NCI-H2029 treated with DMSO at 0.1 percent for 48 hours (cell line): Measurements from ENCODE around the gene EXT2.

ENCODE experiments used
- DNase-seq: peaks from one replicate; lab custom pipeline; 2025; lab: John Stamatoyannopoulos, UW

EXT2 gene

DNA sequence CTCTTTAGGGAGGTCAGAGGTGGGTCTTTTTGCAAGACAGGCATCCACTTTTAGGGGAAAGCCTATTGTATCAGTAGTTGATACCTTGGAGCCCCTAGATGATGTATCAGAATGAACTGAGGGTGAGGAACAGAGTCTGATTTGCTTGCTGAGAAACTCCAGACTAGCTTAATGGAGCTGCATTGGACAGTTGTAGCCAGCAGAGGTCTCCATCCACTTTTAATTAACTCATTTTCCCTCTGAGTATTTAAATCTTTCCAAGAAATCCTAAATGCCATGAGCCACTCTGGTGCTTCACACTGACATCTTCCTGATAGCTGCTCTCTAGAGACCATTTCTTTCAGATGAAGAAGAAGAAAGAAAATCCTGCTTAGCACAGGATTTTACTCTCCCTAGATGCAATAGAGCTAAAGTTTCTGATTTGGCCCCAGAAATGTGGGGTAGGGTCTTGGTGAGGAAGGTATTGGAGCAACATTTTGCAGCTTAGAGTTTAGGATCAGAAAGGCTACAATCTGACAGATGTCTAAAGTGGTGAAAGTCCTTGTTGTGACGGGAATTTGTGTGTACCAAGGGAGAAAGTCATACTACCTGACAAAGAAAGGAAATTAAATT, 38.0 kb downstream of the EXT2 start:
- peak; percentile 2 for DNase-seq

DNA sequence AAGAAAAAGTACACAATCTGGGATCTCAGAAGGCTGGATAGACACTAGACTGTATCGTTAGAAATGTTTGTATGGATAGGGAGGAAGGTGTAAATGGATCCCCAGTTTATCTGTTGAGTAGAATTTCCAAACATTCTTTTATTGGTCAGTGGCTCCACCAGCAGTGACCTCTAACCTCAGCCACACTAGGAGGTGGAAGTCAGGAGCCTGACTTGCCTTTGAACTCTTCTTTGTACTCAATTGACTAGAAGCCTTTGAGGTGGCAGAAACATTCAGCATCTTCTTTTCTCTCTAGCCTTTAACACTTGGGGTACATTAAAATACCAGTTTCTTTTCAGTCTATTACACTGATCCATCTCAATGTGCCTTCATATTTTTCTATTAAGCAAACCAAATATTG, 39.1 kb downstream of the EXT2 start:
- no peak for DNase-seq

DNA sequence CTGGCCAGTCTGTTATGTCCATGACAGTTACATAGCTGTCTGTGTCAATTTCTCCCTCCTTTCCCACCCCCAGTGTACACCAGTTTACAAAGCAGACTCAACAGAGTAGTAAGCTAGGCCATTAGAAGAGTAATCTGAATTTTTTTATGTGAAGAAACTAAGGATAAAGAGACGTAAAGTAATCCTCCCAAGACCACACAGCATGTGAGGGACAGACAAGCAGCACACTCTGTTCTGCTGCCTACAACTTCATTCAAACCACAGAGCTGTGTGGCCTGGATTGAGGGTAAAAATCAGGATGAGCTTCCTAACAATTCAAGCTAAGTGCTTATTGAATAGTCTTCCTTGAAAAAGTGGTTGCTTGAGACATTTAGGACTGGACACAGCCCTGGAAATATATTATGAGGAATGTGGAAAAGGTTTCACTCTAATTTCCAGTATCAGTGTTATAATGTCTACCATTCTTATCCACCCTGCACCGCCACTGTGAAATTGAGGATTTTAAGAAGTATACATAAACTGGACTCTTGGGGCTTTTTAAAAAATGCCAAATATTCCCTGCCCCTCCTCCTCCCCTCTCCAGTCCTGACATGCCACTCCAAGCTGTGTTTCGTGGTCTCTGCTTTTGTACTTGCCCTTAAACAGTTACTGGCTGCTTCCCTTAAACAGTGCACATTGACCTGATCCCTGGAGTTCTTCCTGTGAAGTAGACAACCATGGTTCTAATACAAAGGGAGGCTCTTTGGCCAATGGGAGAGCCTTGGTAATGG, 40.9 kb downstream of the EXT2 start:
- DNase-seq, result no peak

DNA sequence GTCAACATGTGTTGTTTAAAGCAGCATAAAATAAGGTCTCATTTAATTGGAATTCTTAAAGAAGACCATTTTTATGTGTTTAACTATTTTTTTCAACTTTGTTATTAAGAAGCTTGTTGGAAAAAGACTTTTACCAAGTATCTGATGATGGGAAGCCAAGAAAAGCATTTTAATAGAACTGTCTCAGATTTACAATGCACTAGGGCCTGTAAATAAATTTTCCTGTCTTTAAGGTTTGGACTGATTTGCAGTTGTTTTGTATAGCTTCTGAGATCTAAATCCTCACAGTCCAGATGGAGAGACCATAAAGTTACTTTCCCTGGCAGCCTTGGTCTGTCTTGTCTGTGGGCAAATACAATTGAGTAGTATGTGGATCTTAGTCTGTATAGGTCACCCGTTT, 41.6 kb downstream of the EXT2 start:
- DNase-seq, result no peak

DNA sequence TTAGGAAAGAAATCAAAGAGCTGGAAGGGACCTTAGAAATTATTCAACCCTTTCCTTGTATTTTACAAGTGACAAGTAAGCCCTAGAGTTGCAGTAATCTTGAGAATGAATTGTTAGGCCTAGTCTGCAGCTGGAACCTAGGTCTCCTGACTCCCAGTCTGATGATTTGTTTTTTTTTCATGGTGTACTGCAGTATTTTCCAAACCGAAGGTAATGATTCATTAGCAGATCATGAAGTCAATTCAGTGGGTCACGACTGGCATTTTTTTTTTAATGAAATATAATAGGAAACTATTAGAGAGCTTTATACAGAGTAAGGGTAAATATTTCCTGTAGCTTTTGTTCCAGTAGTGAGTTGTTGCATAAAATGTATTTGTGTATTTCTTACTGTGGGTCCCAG, 42.8 kb downstream of the EXT2 start:
- DNase-seq, result no peak

DNA sequence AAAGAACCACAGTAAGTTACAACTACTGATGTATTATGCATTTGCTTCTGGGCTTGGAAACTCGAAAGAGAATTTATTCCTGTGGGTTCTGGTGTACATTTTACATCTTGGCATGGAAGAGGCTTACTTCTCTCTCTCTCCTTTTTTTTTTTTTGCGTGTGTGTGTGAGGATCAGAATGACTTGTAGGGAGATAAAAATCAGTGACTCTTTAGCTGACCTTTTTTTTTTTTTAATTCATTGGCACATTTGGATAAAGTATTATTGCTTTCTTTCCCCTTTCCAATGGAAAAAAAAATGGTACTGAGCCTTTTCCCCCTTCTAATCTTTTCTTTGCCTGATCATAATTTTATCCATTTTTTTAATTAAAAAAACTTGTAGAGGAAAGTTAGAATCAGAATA, 43.5 kb downstream of the EXT2 start:
- no peak for DNase-seq

DNA sequence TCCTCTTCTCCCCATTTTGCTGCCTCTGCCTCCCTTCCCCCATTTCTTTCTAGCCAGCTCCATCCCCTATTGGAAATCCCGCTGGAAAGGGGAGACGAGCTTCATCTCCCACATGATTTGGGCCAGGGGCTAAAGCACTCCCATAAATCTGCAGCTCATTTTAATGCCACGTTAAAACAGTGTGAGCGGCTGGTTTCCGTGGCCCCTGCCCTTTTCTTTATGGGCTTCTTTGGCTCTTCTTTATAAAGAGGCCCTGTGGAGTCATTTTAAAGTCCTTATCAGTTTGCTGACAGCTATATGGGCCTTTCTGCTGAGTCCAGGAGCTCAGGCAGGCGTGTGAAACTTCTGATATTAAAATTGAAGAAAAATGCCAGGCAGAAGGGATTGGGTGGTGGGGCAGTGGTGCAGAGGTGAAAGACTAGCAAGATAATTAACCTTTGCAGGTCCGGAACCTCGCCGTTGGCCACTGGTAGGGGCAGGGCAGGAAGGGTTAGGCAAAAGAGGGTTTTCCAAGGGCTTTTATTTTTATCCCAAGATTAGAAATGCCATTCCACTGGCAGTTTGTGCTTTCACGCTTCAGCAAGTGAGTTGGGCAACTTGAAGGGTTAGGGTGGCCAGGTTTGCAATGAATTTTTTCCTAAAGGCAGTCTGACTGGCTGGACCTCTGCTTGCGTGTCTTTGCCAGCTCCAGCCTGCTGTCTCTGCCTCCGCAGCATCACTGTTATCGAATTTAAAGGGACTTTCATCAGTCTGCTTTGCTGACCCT, 44.3 kb downstream of the EXT2 start:
- DNase-seq, result no peak

DNA sequence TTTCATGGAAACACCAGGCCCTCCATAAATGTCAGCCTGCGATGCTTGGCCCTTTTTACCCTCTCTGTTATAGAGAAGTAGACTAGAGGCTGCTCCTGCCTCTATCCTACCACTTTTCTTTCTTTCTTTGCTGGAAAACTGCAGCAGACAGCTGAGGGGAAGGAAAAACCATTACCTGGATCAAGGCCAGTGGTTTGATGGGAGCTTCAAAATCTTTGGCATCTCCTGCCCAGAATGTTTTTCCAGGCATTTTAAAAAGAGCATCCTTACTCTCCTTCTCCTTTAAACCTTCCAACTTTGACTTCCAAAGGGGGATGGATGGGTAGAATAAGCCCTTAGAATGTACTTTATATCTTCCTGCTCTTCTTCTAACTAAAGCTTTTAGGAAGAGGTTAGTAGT, 44.9 kb downstream of the EXT2 start:
- no peak for DNase-seq

DNA sequence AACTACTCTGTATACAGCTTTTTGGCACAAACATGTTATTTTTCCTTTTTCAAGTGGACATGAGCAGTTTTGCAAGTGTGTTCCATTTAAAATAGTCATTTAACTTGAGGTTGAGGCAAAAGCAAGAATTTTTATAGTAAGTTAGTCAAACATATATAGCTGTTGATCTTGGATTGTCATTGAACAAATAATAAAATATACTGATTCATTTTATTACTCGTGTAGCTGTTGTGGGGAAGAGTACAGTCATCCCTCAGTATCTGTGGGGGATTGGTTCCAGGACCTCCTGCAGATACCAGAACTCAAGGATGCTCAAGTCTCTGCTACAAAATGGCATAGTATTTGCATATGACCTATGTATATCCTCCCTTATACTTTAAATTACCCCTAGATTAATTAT, 45.3 kb downstream of the EXT2 start:
- DNase-seq, result no peak

DNA sequence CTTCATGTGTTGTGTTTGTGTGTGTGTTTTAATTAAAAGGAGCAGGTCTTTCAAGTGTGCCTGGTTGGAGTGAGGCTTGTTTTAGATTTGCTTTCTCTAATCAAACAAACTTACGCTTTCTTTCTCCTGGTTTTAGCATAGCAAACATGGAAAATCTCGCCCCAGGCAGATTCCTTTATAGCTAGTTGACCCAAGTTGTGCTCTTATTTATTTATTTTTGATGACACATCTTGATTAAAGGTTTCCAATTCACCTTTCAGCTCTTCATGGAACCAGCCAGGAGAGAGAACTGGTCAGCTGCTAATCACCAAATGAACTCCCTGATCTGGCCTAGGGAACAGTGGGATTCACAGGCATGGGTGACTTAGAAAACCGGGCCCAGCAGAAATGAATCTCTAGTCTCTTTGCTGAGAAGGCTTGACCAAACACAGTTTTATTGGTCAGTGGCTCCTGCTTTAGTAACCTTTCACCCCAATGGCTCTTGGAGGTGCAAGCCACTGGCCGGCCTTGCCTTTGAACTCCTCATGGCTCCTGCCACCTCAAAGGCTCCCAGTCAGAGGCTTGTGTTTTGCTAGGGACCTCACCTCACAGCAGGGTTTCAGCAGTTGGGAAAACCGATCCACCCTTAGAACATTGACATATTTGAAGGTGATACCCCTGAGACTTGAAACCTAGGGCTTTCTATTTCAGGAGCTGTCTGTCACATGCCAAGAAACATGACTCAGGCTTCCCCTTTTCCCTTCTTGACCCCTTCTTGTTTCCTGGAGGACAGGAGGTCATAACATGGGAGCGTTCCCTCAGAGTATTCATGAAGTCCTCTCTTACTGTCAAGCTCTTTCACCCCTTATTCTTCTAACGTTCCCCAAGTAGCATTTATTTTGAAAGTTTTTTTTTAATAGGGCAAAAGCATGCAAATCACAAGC, 48.8 kb downstream of the EXT2 start:
- no peak for DNase-seq

DNA sequence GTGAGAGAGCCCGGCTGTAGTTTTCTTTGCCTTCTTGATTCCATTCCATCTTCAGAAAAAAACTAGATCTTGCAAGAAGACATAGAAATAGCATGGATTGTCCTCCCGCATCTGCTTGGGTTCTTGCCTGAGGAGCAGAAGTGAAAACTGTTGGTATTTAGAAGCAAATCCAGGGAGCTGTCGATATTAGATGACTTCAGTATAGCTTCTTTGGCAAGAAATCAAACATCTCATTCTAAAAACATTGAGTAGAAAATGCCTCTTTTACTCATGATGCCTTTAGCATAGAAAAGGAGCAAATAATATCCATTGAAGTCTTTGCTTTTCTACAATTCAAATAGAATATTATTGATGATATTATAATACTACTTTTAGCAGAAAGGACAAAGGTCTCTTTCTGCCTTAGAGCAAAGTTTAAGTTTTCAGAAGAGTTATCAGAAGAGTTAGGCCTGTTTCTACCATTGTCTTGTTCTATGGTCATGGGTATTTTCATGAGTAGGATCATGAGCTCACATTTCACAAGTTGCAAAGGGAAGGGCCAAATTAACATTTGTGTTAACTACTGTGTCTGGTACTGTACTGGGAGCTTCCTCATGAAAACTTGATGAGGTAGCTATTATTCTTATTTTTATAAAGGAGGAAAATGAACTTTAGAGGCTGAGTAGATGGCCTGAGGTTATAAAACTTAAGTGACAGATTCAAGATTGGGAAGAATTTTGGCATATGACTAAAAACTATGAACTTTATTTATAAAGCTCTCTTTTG, 49.7 kb downstream of the EXT2 start:
- DNase-seq, result no peak

DNA sequence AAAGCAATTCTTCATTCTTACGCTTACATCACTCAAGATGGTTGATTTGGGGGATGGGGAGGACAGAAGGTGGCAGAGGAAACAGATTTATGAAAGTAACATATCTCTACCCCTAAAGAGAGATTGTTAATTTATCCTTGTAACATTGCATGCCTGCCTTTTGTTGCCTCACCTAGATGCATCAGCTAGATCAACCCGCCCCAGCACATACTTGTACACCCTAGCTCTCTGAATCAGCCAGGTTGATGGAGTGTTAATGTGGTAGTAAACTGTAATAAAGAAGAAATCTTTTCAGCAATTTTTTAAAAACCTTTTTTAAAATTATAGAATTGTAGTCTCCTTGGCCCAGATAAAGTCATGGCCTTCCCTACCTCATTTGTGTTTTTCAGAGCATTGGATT, 51.5 kb downstream of the EXT2 start:
- DNase-seq, result no peak

DNA sequence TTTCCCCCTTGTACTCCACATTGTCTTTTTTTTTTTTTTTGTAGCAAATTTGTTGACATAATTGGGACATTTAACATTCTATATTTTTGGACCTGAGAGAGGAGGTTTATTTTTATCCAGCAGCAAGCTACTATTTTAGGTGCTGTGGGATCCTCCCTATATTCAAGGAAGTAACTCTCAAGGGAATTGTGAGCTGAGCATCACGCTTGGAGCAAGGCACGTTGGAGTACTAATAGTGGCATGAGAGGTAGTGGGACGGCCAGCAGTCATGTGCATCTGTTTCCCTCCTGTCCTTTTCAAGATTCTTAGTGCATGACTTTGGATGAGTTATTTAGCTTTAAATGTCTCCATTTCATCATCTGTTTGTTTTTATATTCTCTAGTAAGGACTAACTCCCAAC, 52.3 kb downstream of the EXT2 start:
- DNase-seq, result no peak

DNA sequence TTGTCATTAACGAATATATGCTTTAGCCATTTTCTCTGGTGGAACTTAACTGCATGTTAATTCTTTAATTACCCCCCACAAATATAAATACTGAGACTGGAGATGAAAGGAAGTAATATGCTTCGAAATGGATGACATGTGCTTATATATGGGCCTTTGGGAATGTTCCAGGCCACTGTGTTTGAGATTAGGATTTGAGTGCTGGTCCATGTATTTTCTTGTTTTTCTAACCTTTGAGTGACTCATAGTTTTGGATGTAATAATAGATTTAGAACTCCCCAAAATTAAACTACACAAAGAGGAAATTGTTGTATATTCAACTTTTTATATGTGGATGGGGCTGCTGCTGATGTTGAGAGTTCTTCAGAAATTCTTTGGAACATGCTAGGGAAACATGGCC, 54.2 kb downstream of the EXT2 start:
- no peak for DNase-seq

DNA sequence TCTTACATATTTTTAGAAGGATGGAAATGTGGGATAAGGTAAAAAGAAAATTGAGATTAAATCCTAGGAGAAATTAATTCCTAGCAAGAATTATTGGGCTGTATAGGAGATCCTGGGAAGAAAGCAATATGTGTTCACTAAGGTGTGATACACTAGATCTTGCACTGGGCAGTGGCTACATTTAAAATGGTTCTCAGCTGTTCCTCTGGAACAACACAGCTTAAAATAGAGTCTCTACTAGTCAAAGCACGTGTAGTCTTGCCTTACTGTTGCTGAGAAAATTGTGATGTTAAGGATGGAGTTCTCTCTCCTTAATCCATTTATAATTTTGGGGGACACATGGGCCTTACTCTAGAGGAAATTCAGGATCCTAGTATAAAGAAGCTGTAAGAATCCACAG, 54.9 kb downstream of the EXT2 start:
- DNase-seq, result no peak

DNA sequence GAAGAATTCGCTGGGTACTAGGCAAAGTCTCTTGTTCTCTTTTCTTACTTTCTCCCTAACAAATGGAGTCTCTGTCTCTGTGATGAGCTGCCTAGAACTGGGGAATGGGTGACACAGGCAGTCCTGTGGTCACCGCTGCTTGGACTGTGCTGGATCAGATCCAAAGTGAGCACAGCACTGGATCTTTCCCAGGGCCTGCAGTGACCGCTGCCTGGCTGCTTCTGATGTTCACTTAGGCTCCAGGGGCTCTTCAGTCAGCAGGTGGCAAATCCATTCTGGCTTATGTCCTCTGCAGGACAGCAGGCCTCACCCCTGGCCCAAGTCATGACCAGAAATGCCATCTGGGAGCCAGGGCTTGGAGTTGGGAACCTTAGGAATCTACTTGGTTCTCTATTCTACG, 61.5 kb downstream of the EXT2 start:
- no peak for DNase-seq

DNA sequence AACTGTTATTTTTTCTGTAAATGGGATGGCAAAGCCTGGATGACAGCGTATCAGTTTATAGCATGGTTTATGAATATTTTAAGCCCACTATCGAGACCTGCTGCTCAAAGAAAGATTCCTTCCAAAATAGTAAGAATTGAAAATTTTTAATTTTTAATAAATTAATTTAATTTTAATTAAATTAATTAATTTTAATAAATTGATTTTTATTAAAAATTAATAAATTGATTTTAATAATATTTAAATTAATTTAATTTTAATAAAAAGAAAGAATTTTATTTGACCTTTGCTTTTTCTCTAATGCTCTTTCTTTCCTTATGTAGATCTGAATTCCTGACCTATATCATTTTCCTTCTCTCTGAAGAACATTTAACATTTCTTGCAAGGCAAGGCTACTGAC, 62.9 kb downstream of the EXT2 start:
- no peak for DNase-seq

DNA sequence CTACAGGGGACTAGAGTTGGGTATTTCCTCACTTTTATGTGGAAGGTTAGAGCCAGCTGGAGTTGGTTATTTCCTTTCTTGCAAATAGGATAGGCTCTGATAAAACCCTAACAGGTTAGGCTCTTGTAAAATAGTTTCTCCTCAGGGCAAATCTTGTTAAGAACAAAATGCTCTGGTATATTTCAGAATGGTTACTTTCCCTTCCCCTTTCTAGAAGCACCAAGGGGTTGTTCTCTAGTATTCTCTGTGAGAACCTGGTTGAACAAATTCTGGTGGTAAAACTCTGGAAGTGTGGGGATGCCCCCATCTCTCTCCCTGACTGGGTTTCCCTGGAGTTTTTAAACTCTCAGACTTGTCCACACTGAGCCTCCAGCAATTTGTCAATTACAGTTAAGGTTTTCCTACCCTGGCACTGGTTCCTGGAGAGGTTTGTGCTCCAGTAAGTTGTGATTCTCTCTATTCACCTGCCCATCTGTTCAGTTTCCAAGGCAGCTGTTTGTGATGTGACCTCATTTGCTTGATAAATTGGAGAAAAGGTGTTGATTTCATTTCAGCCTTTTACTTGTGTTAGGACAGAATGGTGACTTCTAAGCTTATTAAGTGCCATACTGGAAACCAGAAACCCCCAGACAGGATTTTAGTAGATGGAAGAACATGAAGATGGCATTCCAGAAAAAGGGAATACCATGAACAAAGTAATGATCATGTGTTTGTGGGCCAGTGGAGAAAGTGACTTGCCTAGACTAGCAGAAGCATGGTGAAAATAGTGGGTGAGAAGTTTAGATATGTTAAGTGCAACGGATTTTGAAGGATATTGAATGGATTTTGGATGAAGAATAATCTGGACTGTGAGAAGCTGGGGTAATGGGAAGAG, 64.6 kb downstream of the EXT2 start:
- DNase-seq, result no peak

DNA sequence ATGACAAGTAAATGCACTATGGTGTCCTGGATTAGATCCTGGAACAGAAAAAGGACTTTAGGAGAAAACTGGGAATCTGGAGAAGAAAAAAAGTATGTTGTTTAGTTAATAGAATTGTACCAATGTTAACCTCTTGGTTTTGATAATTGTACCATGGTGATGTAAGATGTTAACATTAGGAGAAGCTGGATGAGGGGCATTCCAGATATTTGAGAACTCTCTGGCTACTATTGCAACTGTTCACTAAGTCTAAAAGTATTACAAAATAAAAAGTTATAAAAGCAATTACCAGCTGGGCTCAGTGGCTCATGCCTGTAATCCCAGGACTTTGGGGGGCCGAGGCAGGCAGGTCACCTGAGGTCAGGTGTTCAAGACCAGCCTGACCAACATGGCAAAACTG, 66.5 kb downstream of the EXT2 start:
- no peak for DNase-seq

DNA sequence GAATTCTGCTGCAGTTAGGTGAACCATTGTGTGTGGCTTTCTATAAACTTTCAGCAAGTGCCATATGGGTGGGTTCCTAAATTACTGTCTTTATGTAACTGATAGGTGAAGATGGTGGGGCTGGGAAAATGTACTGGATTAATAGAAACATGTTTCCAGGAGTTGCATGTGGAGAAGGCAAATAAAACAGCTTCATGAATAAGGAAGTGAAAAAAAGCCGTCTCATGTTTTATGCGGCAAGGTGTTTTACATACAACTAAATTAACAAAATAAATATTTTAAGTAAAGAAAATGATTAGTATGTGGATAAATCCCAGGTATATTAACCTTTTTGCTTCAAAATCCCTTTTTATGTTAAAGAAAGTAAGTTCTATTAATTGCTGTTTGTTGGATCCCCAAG, 67.2 kb downstream of the EXT2 start:
- DNase-seq, result no peak

DNA sequence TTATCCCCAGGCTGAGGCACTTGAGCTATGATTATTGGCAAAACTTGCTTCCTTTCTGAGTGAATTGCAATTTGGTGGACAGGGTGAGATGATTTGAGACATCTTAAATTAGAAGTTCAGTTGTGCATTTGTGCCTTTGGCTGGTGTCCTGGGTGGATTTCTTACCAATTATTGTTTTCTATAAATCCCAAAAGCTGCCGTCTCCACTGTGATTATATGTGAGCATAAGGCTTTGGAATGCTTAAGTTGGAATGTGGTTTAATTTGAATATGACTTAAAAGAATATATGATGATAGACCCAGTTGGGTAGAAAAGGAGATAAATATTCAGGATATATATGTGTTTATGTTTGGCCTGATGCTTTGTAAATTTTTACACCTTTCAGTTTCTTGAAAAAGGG, 70.0 kb downstream of the EXT2 start:
- DNase-seq, result no peak
